Stimulated activated CD4-positive, alpha-beta T cell treated with anti-CD3 and anti-CD28 coated beads, Interleukin-2, amount 100 ng/mL, for 24 hours (primary cell): Measurements from ENCODE around the gene ZNF486.
"Not testable (repeated sequence)": the region's sequence is repeated elsewhere in the genome, so short reads cannot be mapped to it uniquely, and the experiment has no call there.

Experiments used
- DNase-seq, 2 donors: peaks; one replicate each; pipeline ENCODE4 v3.0.0-alpha.2; 2020

The ZNF486 gene

GRCh38 chr19:20167020-20167644, at the start of gene ZNF486:
Gene ZNF486, plus strand, starts transcription at chr19:20167214. Its CDS starts 117 bp downstream, at chr19:20167331.
- DNase-seq: peak; percentile 88 to 93

- DNase-seq: not testable (repeated sequence)
Measured at GRCh38 chr19:20118064-20118839, 48.8 kb upstream of the ZNF486 start.

GRCh38 chr19:20124879-20125278, 42.1 kb upstream of the ZNF486 start:
- no peak for DNase-seq

GRCh38 chr19:20132933-20133332, 34.1 kb upstream of the ZNF486 start:
- DNase-seq: not testable (repeated sequence)

- DNase-seq: not testable (repeated sequence)
Measured at GRCh38 chr19:20137714-20138113, 29.3 kb upstream of the ZNF486 start.

- no peak for DNase-seq
Measured at GRCh38 chr19:20151617-20152145, 15.3 kb upstream of the ZNF486 start.

GRCh38 chr19:20152506-20152905, 14.5 kb upstream of the ZNF486 start:
- DNase-seq: not testable (repeated sequence)

- DNase-seq: no peak
Measured at GRCh38 chr19:20153281-20153680, 13.7 kb upstream of the ZNF486 start.

- DNase-seq: no peak
Measured at GRCh38 chr19:20154636-20155035, 12.4 kb upstream of the ZNF486 start.

- no peak for DNase-seq
Measured at GRCh38 chr19:20162821-20163220, 4.2 kb upstream of the ZNF486 start.

GRCh38 chr19:20164456-20164855, 2.6 kb upstream of the ZNF486 start:
- no peak for DNase-seq

- no peak for DNase-seq
Measured at GRCh38 chr19:20165971-20166592, 932 bp upstream of the ZNF486 start.

- DNase-seq: no peak
Measured at GRCh38 chr19:20167651-20168122, 673 bp downstream of the ZNF486 start.

- DNase-seq: no peak
Measured at GRCh38 chr19:20171285-20171684, 4.3 kb downstream of the ZNF486 start.

- not testable (repeated sequence) for DNase-seq
Measured at GRCh38 chr19:20175848-20176247, 8.8 kb downstream of the ZNF486 start.

- DNase-seq: not testable (repeated sequence)
Measured at GRCh38 chr19:20179956-20180355, 12.9 kb downstream of the ZNF486 start.

- DNase-seq: no peak
Measured at GRCh38 chr19:20182222-20182785, 15.3 kb downstream of the ZNF486 start.

- DNase-seq: no peak
Measured at GRCh38 chr19:20186174-20186573, 19.2 kb downstream of the ZNF486 start.

GRCh38 chr19:20197747-20198146, 30.7 kb downstream of the ZNF486 start:
- no peak for DNase-seq

GRCh38 chr19:20209051-20209450, 42.0 kb downstream of the ZNF486 start:
- no peak for DNase-seq

GRCh38 chr19:20214366-20214765, 47.4 kb downstream of the ZNF486 start:
- not testable (repeated sequence) for DNase-seq

- DNase-seq: not testable (repeated sequence)
Measured at GRCh38 chr19:20221605-20222004, 54.6 kb downstream of the ZNF486 start.

- no peak for DNase-seq
Measured at GRCh38 chr19:20233105-20233504, 66.1 kb downstream of the ZNF486 start.
